Measurements from ENCODE around the gene HNRNPDL. TPM values are rescaled to one million over a fixed set of nuclear protein-coding genes. Genes with fewer than 3 reads are reported as not detected.

Gene HNRNPDL
- total RNA-seq, 1 experiment from 2014 or later = 346 TPM

DNA sequence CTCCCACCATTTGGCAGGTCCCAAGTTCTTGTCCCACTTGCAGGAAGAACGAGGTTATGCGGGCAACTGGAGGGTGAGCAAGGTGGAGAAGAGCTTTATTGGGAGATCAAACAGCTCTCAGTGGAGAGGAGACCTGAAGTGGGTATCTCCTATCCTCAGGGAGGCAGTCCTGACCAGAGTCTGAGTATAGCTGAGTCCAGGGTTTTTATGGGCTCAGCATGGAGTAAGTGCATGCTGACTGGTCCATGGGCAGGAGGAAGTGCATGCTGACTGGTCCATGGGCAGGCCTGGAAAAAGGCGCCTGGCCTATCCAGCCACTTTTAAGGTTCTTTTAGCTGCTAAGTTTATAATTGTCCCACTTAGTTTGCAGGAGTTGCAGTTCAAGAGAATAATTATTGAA lies 49.0 kb downstream of the HNRNPDL start (continued):
- TF ChIP-seq, protein P1, sequence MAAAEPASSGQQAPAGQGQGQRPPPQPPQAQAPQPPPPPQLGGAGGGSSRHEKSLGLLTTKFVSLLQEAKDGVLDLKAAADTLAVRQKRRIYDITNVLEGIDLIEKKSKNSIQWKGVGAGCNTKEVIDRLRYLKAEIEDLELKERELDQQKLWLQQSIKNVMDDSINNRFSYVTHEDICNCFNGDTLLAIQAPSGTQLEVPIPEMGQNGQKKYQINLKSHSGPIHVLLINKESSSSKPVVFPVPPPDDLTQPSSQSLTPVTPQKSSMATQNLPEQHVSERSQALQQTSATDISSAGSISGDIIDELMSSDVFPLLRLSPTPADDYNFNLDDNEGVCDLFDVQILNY (CRISPR knock-in tag; IDR thresholded peaks at IDR 0.05) = no peak
- TF ChIP-seq, protein P2, sequence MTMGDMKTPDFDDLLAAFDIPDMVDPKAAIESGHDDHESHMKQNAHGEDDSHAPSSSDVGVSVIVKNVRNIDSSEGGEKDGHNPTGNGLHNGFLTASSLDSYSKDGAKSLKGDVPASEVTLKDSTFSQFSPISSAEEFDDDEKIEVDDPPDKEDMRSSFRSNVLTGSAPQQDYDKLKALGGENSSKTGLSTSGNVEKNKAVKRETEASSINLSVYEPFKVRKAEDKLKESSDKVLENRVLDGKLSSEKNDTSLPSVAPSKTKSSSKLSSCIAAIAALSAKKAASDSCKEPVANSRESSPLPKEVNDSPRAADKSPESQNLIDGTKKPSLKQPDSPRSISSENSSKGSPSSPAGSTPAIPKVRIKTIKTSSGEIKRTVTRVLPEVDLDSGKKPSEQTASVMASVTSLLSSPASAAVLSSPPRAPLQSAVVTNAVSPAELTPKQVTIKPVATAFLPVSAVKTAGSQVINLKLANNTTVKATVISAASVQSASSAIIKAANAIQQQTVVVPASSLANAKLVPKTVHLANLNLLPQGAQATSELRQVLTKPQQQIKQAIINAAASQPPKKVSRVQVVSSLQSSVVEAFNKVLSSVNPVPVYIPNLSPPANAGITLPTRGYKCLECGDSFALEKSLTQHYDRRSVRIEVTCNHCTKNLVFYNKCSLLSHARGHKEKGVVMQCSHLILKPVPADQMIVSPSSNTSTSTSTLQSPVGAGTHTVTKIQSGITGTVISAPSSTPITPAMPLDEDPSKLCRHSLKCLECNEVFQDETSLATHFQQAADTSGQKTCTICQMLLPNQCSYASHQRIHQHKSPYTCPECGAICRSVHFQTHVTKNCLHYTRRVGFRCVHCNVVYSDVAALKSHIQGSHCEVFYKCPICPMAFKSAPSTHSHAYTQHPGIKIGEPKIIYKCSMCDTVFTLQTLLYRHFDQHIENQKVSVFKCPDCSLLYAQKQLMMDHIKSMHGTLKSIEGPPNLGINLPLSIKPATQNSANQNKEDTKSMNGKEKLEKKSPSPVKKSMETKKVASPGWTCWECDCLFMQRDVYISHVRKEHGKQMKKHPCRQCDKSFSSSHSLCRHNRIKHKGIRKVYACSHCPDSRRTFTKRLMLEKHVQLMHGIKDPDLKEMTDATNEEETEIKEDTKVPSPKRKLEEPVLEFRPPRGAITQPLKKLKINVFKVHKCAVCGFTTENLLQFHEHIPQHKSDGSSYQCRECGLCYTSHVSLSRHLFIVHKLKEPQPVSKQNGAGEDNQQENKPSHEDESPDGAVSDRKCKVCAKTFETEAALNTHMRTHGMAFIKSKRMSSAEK (CRISPR knock-in tag; IDR thresholded peaks at IDR 0.05; ENCODE audit: borderline replicate concordance) = no peak
- TF ChIP-seq ZNF671 (CRISPR knock-in tag; IDR thresholded peaks at IDR 0.05) (no peak), ZNF317 (CRISPR knock-in tag; IDR thresholded peaks at IDR 0.05; ENCODE audit: borderline replicate concordance, low read depth) (no peak), SOX15 (CRISPR knock-in tag; IDR thresholded peaks at IDR 0.05) (no peak), HMGA2 (CRISPR knock-in tag; IDR thresholded peaks at IDR 0.05) (no peak)

DNA sequence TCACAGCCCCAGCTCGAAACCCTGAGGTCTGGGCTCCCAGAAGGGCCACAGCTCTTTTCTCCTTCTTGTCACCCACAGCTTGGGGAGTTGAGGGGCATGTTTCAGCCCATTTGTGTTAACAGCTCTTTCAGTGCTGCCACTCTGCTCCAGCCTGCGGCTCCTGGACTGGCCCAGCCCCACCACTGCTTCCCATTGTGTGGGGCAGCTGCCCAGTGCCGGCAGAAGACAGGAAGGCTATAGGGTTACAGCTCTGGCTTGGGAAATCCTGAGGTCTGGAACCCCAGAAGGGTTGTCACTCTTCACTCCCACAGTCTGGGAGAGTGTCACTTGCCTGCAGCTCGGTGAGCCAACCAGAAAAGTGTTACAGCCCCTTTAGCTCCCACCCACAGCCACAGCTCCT lies 49.4 kb downstream of the HNRNPDL start:
- TF ChIP-seq ELF4 (CRISPR knock-in tag; IDR thresholded peaks at IDR 0.05; ENCODE audit: low read depth) (no peak), JAZF1 (CRISPR knock-in tag; IDR thresholded peaks at IDR 0.05) (no peak), CBFB (CRISPR knock-in tag; IDR thresholded peaks at IDR 0.05; ENCODE audit: low read depth) (no peak), ETV6 (CRISPR knock-in tag; IDR thresholded peaks at IDR 0.05) (no peak), ZNF416 (CRISPR knock-in tag; IDR thresholded peaks at IDR 0.05) (no peak), NFE2L1 (CRISPR knock-in tag; IDR thresholded peaks at IDR 0.05) (no peak), SOX15 (CRISPR knock-in tag; IDR thresholded peaks at IDR 0.05) (no peak)
- TF ChIP-seq, protein P3, sequence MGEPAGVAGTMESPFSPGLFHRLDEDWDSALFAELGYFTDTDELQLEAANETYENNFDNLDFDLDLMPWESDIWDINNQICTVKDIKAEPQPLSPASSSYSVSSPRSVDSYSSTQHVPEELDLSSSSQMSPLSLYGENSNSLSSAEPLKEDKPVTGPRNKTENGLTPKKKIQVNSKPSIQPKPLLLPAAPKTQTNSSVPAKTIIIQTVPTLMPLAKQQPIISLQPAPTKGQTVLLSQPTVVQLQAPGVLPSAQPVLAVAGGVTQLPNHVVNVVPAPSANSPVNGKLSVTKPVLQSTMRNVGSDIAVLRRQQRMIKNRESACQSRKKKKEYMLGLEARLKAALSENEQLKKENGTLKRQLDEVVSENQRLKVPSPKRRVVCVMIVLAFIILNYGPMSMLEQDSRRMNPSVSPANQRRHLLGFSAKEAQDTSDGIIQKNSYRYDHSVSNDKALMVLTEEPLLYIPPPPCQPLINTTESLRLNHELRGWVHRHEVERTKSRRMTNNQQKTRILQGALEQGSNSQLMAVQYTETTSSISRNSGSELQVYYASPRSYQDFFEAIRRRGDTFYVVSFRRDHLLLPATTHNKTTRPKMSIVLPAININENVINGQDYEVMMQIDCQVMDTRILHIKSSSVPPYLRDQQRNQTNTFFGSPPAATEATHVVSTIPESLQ (CRISPR knock-in tag; IDR thresholded peaks at IDR 0.05) = no peak
- TF ChIP-seq, protein P2 (CRISPR knock-in tag; IDR thresholded peaks at IDR 0.05; ENCODE audit: borderline replicate concordance) = no peak

More for the DNA sequence above, 49.4 kb downstream of the HNRNPDL start:
- no peak for DNase-seq (ENCODE audit: low spot score)
- Mint-ChIP-seq H3K27ac (no peak overlapping the region), H3K27me3 (ENCODE audit: low read depth) (peaks cover 5% of the 10 kb centered on the region), H3K9me3 (peaks cover 16% of the 10 kb centered on the region), H3K4me3 (no peak overlapping the region), H3K36me3 (peaks cover 17% of the 10 kb centered on the region), H3K4me1 (peaks cover 8% of the 10 kb centered on the region)
- POLR2A ChIA-PET = interaction anchor here (0.5 to 1.9 kb wide), 4 partner anchors 26 to 48 kb away, joined by 3 to 10 read pairs (median 4); no protein-coding TSS in a partner anchor
- CTCF ChIA-PET = interaction anchor here (0.7 to 1.1 kb wide), 3 partner anchors 8 to 49 kb away, joined by 3 to 6 read pairs (median 3); no protein-coding TSS in a partner anchor
- peak; percentile 60 for ATAC-seq

All from WTC11 (cell line).